ENCODE results near the gene DCLRE1A. TPM values are rescaled to one million over a fixed set of nuclear protein-coding genes. Genes with fewer than 3 reads are reported as not detected.

The DCLRE1A gene
- total and polyA plus RNA-seq, 2 donors (not counting 1 experiment from before 2014, with no cell fraction given) = 1.4 to 2.4 TPM

DNA sequence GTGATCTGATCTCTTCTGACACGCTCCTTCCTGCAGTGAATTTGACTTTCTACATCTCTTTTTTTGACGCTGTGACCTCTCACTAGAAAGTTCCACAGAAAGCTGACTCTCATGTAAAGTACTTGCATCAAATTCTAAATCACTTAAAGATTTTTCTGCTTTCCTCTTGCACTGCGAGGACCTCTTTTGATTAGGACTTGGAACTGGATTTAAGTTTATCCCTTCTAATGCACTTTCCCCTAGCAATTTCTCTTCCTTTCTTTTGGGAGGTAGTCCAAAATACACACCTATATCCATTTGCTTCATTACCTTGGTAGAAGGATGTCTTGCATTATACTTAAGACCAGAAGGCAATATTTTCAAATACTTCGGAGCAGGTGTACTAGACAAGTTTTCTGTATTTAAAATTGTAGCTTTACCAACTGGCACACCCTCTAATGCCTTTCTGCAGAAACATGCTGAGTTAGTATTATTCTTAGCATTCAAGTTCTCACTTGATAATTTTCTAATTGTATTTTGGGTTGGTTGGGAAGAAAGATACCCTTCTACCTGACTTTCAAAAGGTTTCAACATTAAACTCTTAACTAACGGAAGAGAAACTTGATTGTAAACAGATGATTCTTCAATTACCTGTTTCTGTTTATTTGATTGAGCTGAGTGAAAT is 4.6 kb downstream of the DCLRE1A start:
- H3K4me2 ChIP-seq (replicated peaks; ENCODE audit: low read depth, low read length, poor library complexity, severe bottlenecking) = no peak overlapping the region
- H3K27me3 Mint-ChIP-seq = no peaks in the 10 kb centered on the region
- ChIA-PET CTCF (interaction anchor here (1.1 kb wide), 1 partner anchor 170 kb away, joined by 3 read pairs; the partner anchor contains the start of gene CASP7), POLR2A (no interaction called here)
- intact Hi-C loops (cut with micrococcal nuclease) = no loop called here
- H3K4me1 ChIP-seq (ENCODE audit: control insufficient read depth in 2 of 2, insufficient read depth in 2 of 2, low read length in 2 of 2) = peaks cover 11 to 15% of the 10 kb centered on the region in 2 donors
- no peaks in the 10 kb centered on the region for H4K20me1 ChIP-seq (ENCODE audit: control insufficient read depth, insufficient read depth, low read length, poor library complexity, severe bottlenecking)
- H3K27me3 ChIP-seq (replicated peaks in 1 of 4; ENCODE audit: control extremely low read depth in 1 of 4, control insufficient read depth in 3 of 4, insufficient read depth in 4 of 4, low read length in 3 of 4) = no peaks in the 10 kb centered on the region
- no peak overlapping the region for H3K27ac ChIP-seq (ENCODE audit: low read length in 2 of 2)
- H3K9me3 Mint-ChIP-seq (ENCODE audit: insufficient read depth) = no peaks in the 10 kb centered on the region
- TF ChIP-seq, protein P1, sequence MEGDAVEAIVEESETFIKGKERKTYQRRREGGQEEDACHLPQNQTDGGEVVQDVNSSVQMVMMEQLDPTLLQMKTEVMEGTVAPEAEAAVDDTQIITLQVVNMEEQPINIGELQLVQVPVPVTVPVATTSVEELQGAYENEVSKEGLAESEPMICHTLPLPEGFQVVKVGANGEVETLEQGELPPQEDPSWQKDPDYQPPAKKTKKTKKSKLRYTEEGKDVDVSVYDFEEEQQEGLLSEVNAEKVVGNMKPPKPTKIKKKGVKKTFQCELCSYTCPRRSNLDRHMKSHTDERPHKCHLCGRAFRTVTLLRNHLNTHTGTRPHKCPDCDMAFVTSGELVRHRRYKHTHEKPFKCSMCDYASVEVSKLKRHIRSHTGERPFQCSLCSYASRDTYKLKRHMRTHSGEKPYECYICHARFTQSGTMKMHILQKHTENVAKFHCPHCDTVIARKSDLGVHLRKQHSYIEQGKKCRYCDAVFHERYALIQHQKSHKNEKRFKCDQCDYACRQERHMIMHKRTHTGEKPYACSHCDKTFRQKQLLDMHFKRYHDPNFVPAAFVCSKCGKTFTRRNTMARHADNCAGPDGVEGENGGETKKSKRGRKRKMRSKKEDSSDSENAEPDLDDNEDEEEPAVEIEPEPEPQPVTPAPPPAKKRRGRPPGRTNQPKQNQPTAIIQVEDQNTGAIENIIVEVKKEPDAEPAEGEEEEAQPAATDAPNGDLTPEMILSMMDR (IDR thresholded peaks at IDR 0.05) = no peak
- no peak for TF ChIP-seq EZH2 (IDR thresholded peaks at IDR 0.05; ENCODE audit: borderline replicate concordance, insufficient read depth, low read depth, low read length, poor library complexity, severe bottlenecking)
- peaks cover 24% of the 10 kb centered on the region for H3K4me1 Mint-ChIP-seq
- no peak overlapping the region for H3K4me3 Mint-ChIP-seq
- H2AFZ ChIP-seq (ENCODE audit: insufficient read depth, low read depth, low read length, poor library complexity, severe bottlenecking) = no peak overlapping the region
- WGBS (ENCODE audit: insufficient coverage) = 100% methylated on average over 2 of the region's 5 CpGs
- ATAC-seq (ENCODE audit: low read depth) (no peak), DNase-seq (no peak)
- H3K27ac Mint-ChIP-seq = no peak overlapping the region
- H3K79me2 ChIP-seq (ENCODE audit: control insufficient read depth, insufficient read depth, low read length) = peaks cover 12% of the 10 kb centered on the region
- H3K4me3 ChIP-seq (ENCODE audit: control extremely low read depth in 1 of 5, extremely low read depth in 1 of 5, insufficient read depth in 1 of 5, low read depth in 2 of 5, low read length in 4 of 5) = no peak overlapping the region
- H3K36me3 ChIP-seq (replicated peaks in 1 of 2; ENCODE audit: control extremely low read depth in 1 of 2, control insufficient read depth in 1 of 2, extremely low read depth in 1 of 2, insufficient read depth in 2 of 2, low read length in 1 of 2) = no peaks in the 10 kb centered on the region
- no peaks in the 10 kb centered on the region for H3K9me3 ChIP-seq (ENCODE audit: control extremely low read depth in 1 of 3, control insufficient read depth in 2 of 3, insufficient read depth in 1 of 3, low read length in 2 of 3)
- H3K9ac ChIP-seq (ENCODE audit: low read length) = no peak overlapping the region

DNA sequence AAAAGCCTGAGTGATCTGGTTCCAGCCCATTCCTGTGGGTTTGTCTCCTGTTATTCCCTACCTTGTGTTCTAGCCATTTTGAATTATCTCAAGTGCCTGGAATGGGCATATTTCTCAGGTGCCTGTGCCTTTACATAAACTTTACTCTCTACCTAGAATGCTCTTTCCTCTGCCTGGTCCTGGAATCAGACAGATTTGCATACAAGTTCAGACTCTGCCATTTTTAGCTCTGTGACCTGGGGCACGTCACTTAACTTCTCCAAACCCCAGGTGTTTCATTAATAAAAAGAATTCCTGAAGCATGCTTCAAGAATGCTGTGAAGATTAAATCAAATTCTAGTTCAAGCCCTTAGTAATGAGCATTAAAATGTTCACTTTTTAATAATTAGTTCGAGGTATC is 7.8 kb downstream of the DCLRE1A start:
- Mint-ChIP-seq H3K4me3 (no peak overlapping the region), H3K27ac (no peak overlapping the region), H3K4me1 (peaks cover 11% of the 10 kb centered on the region), H3K9me3 (ENCODE audit: insufficient read depth) (no peaks in the 10 kb centered on the region), H3K27me3 (no peaks in the 10 kb centered on the region)
- Histone ChIP-seq H3K4me2 (replicated peaks; ENCODE audit: low read depth, low read length, poor library complexity, severe bottlenecking) (no peak overlapping the region), H2AFZ (ENCODE audit: insufficient read depth, low read depth, low read length, poor library complexity, severe bottlenecking) (no peak overlapping the region), H3K27me3 (replicated peaks in 1 of 4; ENCODE audit: control extremely low read depth in 1 of 4, control insufficient read depth in 3 of 4, insufficient read depth in 4 of 4, low read length in 3 of 4) (no peaks in the 10 kb centered on the region), H4K20me1 (ENCODE audit: control insufficient read depth, insufficient read depth, low read length, poor library complexity, severe bottlenecking) (no peaks in the 10 kb centered on the region), H3K79me2 (ENCODE audit: control insufficient read depth, insufficient read depth, low read length) (no peaks in the 10 kb centered on the region), H3K9ac (ENCODE audit: low read length) (no peak overlapping the region), H3K4me3 (ENCODE audit: control extremely low read depth in 1 of 5, extremely low read depth in 1 of 5, insufficient read depth in 1 of 5, low read depth in 2 of 5, low read length in 4 of 5) (no peak overlapping the region), H3K4me1 (ENCODE audit: control insufficient read depth in 2 of 2, insufficient read depth in 2 of 2, low read length in 2 of 2) (peaks cover 4% of the 10 kb centered on the region in 2 donors), H3K36me3 (replicated peaks in 1 of 2; ENCODE audit: control extremely low read depth in 1 of 2, control insufficient read depth in 1 of 2, extremely low read depth in 1 of 2, insufficient read depth in 2 of 2, low read length in 1 of 2) (no peaks in the 10 kb centered on the region), H3K9me3 (ENCODE audit: control extremely low read depth in 1 of 3, control insufficient read depth in 2 of 3, insufficient read depth in 1 of 3, low read length in 2 of 3) (no peaks in the 10 kb centered on the region), H3K27ac (ENCODE audit: low read length in 2 of 2) (no peak overlapping the region)
- intact Hi-C loops (cut with micrococcal nuclease) = no loop called here
- CTCF ChIA-PET = no interaction called here
- TF ChIP-seq EZH2 (IDR thresholded peaks at IDR 0.05; ENCODE audit: borderline replicate concordance, insufficient read depth, low read depth, low read length, poor library complexity, severe bottlenecking) = no peak
- TF ChIP-seq, protein P1 (IDR thresholded peaks at IDR 0.05) = no peak
- POLR2A ChIA-PET = no interaction called here
- no CpG with 5 or more reads among the region's 2 CpGs for whole genome bisulfite sequencing (ENCODE audit: insufficient coverage)
- DNase-seq (no peak), ATAC-seq (ENCODE audit: low read depth) (no peak)

Measured in B cell (primary cell).